Right renal pelvis (tissue), 4 donors: Measurements from ENCODE around the gene PLCE1. TPM values are rescaled to one million over a fixed set of nuclear protein-coding genes. Genes with fewer than 3 reads are reported as not detected.
A peak's percentile ranks its signal among the peaks of the same experiment; 100 is the strongest.

Source experiments
- DNase-seq, 4 donors: peaks; one replicate each; pipeline ENCODE4 v3.0.0-alpha.2; 2013; ENCODE audit warnings: low read depth in 4 of 4, low spot score in 3 of 4, missing footprints in 1 of 4
- polyA plus RNA-seq, 4 donors: library from polyadenylated mRNA; unstranded; fragments of 120-200 nt; gene quantifications; one replicate each; pipeline ENCODE4 v1.2.1, GENCODE V29; 2013; ENCODE audit not compliant: insufficient read length in 4 of 4

The PLCE1 gene
- polyA plus RNA-seq, 4 donors = 31.9 to 41.4 (median 33.9) TPM

GRCh38 chr10:94016727-94017714 is 23.3 kb downstream of the PLCE1 start:
- no peak for DNase-seq

- no peak for DNase-seq
Measured at GRCh38 chr10:94018107-94018506, 24.4 kb downstream of the PLCE1 start.

GRCh38 chr10:94023906-94024305 is 30.2 kb downstream of the PLCE1 start:
- DNase-seq = no peak

- no peak for DNase-seq
Measured at GRCh38 chr10:94024407-94024806, 30.7 kb downstream of the PLCE1 start.

GRCh38 chr10:94025806-94026205 is 32.1 kb downstream of the PLCE1 start:
- no peak for DNase-seq

GRCh38 chr10:94027197-94027596 is 33.5 kb downstream of the PLCE1 start:
- DNase-seq = no peak

GRCh38 chr10:94029955-94030354 is 36.2 kb downstream of the PLCE1 start:
- no peak for DNase-seq

GRCh38 chr10:94035982-94036765 is 42.4 kb downstream of the PLCE1 start:
- DNase-seq = no peak

- DNase-seq = peak in 1 of 4 donors; percentile 31
Measured at GRCh38 chr10:94036766-94037033, 43.0 kb downstream of the PLCE1 start.

GRCh38 chr10:94037286-94037685 is 43.6 kb downstream of the PLCE1 start:
- DNase-seq = no peak

- DNase-seq = no peak
Measured at GRCh38 chr10:94038024-94038423, 44.3 kb downstream of the PLCE1 start.

GRCh38 chr10:94041206-94041605 is 47.5 kb downstream of the PLCE1 start:
- no peak for DNase-seq

GRCh38 chr10:94042001-94042833 is 48.5 kb downstream of the PLCE1 start:
- DNase-seq = no peak

- no peak for DNase-seq
Measured at GRCh38 chr10:94042834-94043175, 49.1 kb downstream of the PLCE1 start.

Other genes starting within 250 kb of the PLCE1 start
- gene LGI1, start 236.0 kb upstream of the PLCE1 start, polyA plus RNA-seq = 1 to 10 TPM; 4.5 to 8.2 (median 7.2) TPM
- 1 to 10 TPM; 7.6 to 8.9 (median 8.5) TPM for gene SLC35G1, start 100.0 kb upstream of the PLCE1 start, polyA plus RNA-seq